NCI-H748 treated with DMSO at 0.1 percent for 48 hours (cell line): ENCODE measurements around the gene PRMT5.

ENCODE experiments used
- DNase-seq: peaks from one replicate; lab custom pipeline; 2025; lab: John Stamatoyannopoulos, UW

The PRMT5 gene

DNA sequence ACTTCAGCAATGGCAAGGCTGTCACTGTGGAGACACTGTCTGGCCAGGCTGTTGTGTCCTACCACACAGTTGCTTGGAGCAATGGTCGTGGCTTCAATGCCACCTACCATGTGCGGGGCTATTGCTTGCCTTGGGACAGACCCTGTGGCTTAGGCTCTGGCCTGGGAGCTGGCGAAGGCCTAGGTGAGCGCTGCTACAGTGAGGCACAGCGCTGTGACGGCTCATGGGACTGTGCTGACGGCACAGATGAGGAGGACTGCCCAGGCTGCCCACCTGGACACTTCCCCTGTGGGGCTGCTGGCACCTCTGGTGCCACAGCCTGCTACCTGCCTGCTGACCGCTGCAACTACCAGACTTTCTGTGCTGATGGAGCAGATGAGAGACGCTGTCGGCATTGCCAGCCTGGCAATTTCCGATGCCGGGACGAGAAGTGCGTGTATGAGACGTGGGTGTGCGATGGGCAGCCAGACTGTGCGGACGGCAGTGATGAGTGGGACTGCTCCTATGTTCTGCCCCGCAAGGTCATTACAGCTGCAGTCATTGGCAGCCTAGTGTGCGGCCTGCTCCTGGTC lies 53.3 kb downstream of the PRMT5 start:
- DNase-seq, result no peak

DNA sequence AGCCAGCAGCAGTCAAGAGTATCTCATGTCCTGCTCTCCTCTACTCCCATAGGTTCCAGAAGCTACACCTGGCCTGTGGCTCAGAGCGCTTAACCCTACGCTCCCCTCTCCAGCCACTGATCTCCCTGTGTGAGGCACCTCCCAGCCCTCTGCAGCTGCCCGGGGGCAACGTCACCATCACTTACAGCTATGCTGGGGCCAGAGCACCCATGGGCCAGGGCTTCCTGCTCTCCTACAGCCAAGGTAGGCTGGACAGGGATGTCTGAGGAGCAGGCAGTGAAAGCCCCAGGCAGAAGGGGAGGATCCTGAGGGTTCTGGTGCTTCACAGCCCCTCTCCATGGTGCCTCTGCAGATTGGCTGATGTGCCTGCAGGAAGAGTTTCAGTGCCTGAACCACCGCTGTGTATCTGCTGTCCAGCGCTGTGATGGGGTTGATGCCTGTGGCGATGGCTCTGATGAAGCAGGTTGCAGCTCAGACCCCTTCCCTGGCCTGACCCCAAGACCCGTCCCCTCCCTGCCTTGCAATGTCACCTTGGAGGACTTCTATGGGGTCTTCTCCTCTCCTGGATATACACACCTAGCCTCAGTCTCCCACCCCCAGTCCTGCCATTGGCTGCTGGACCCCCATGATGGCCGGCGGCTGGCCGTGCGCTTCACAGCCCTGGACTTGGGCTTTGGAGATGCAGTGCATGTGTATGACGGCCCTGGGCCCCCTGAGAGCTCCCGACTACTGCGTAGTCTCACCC lies 54.0 kb downstream of the PRMT5 start:
- no peak for DNase-seq

DNA sequence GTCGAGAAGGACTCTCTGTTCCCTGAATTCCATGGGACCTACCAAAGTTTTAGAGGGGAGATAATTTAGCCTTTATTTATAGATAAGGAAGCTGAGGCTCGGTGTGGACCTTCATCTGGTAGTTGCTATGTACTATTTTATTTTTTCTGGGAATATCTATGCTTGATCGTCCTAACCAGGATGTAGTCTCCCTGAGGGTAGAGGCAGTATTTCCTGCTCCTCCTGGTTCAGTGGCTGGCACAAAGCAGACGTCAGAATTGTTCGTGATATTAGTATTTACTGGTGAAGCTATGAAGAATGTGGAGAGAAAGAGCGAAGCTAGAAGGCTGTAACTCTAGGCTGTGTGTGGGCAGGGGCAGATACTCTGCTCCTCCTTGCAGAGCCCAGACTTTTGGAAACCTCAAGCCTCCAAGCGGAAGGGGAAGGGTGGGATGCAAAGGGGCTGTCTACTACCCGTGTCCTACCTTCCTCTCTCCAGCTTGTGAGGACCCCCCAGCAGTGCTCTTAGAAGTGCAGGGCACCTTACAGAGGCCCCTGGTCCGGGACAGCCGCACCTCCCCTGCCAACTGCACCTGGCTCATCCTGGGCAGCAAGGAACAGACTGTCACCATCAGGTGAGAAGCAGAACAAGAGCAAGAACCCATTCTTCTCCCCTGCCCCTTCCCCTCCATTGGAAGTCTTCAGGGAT lies 56.2 kb downstream of the PRMT5 start:
- DNase-seq, result no peak

DNA sequence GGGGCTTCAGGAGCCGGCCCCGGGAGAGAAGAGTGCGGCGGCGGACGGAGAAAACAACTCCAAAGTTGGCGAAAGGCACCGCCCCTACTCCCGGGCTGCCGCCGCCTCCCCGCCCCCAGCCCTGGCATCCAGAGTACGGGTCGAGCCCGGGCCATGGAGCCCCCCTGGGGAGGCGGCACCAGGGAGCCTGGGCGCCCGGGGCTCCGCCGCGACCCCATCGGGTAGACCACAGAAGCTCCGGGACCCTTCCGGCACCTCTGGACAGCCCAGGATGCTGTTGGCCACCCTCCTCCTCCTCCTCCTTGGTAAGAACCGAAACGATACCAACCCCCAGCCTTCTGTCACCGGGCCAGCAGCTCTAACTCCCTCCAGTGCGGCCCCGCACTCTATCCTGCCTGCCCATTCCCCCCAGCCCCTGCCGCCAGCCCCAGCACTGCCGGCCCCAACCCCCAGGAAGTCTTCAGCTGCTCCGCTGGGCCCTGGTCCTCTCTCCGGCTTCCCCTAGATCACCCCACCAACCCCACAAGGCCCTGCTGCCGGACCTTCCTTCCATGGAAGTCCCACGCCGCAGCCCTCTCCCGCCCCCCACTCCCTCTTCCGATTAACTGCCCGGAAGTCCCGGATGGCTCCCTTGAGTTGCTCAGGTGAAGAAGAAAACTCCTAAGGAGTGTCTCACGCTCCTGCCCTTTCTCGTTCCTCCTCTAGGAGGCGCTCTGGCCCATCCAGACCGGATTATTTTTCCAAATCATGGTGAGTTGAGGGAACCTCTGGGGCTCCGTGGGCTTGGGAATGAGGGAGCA lies 56.9 kb downstream of the PRMT5 start:
- peak; percentile 80 for DNase-seq

DNA sequence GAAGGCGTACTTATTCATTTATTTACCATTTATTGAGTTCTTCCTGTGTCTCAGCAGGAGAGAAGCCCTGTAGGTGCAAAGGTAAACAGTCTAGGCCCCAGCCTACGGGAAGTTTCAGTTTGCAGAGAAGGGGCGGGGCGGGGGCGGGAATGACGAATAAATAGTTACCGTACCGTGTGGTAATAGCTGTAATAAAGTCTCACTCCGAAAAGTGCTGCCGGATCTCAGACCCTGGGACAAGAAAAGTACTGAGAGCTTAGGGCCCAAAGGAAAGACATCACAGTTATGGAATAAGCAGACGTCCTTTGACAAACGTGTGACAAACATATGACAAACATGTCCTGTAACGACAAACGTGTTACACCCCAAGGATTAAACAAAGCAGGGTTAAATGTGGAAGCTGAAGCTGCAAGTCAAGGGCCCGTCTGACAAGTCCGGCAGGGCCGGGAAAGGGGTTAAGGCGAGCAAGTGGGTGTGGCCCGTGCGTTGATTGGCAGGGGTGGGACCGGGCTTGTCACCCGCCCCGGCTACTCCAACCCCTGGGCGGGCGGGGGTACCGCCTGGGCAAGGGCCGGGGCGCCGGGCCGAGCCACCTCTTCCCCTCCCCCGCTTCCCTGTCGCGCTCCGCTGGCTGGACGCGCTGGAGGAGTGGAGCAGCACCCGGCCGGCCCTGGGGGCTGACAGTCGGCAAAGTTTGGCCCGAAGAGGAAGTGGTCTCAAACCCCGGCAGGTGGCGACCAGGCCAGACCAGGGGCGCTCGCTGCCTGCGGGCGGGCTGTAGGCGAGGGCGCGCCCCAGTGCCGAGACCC lies 57.7 kb downstream of the PRMT5 start, which contains the start of gene LRP10:
Gene LRP10, plus strand, starts transcription at position 517 of the 809 bp plus-strand sequence. CDS start 564 bp downstream, outside the sequence.
- DNase-seq, result peak; percentile 89

DNA sequence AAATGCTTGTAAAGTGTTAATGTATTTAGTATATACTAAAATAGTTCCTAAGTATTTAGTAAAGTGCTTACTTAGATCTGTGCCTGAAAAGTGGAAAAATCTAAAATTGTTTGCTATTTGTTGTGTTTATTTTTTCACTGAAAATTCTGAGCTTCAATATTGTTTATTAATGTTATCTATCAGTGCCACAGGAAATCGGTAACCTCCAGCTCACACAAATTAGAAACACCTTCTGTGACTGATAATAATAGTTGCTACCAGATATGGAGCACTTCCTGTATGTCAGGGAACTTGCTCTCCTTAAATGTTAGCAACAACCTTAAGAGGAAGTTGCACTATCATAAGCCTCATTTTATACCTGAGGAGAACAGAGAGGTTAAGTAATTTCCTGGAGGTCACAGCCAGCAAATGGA lies 58.4 kb downstream of the PRMT5 start:
- no peak for DNase-seq
